GM18511 (cell line): Measurements from ENCODE around the gene SMOC2.

Source experiments
- ATAC-seq: cut with Tn5 transposase; IDR thresholded peaks from one replicate; pipeline ENCODE4 v1.9.1; 2021; ENCODE audit warnings: mild to moderate bottlenecking, moderate library complexity; ENCODE audit not compliant: unreplicated experiment

Gene SMOC2

GRCh38 chr6:168415098-168415992 lies 25.6 kb upstream of the SMOC2 start:
- ATAC-seq, result no peak

- no peak for ATAC-seq
These were observed 24.9 kb upstream of the SMOC2 start for GRCh38 chr6:168415993-168416530.

GRCh38 chr6:168416531-168416930 lies 24.5 kb upstream of the SMOC2 start:
- no peak for ATAC-seq

- no peak for ATAC-seq
These were observed 23.8 kb upstream of the SMOC2 start for GRCh38 chr6:168417191-168417590.

GRCh38 chr6:168417679-168418557 lies 23.1 kb upstream of the SMOC2 start:
- no peak for ATAC-seq

GRCh38 chr6:168418711-168419121 lies 22.3 kb upstream of the SMOC2 start:
- no peak for ATAC-seq

- no peak for ATAC-seq
These were observed 21.4 kb upstream of the SMOC2 start for GRCh38 chr6:168419569-168419968.

GRCh38 chr6:168420084-168420483 lies 20.9 kb upstream of the SMOC2 start:
- no peak for ATAC-seq

GRCh38 chr6:168420706-168421105 lies 20.3 kb upstream of the SMOC2 start:
- no peak for ATAC-seq

- no peak for ATAC-seq
These were observed 13.8 kb upstream of the SMOC2 start for GRCh38 chr6:168427184-168427583.

GRCh38 chr6:168428052-168428826 lies 12.7 kb upstream of the SMOC2 start:
- no peak for ATAC-seq

GRCh38 chr6:168428863-168429262 lies 12.1 kb upstream of the SMOC2 start:
- ATAC-seq, result no peak

- no peak for ATAC-seq
These were observed 8.8 kb upstream of the SMOC2 start for GRCh38 chr6:168432196-168432595.

- ATAC-seq, result no peak
These were observed 7.1 kb upstream of the SMOC2 start for GRCh38 chr6:168433898-168434297.

GRCh38 chr6:168434505-168434904 lies 6.5 kb upstream of the SMOC2 start:
- ATAC-seq, result no peak

- ATAC-seq, result no peak
These were observed 3.2 kb upstream of the SMOC2 start for GRCh38 chr6:168437751-168438150.

- ATAC-seq, result no peak
These were observed 2.0 kb upstream of the SMOC2 start for GRCh38 chr6:168438783-168439520.

GRCh38 chr6:168439794-168440450 lies 1.1 kb upstream of the SMOC2 start:
- no peak for ATAC-seq
